ENCODE data around the gene LRBA.
"Not testable (repeated sequence)": the region's sequence is repeated elsewhere in the genome, so short reads cannot be mapped to it uniquely, and the experiment has no call there.

Gene LRBA

GRCh38 chr4:151021637-151022334, 6.7 kb upstream of the LRBA start:
- no peak for DNase-seq (ENCODE audit: low spot score)

GRCh38 chr4:151015459-151016347, 619 bp upstream of the LRBA start:
- peak; percentile 70 for DNase-seq (ENCODE audit: low spot score)

GRCh38 chr4:151013944-151014343, 1.1 kb downstream of the LRBA start:
- peak; percentile 13 for DNase-seq (ENCODE audit: low spot score)

GRCh38 chr4:151013491-151013890, 1.6 kb downstream of the LRBA start:
- no peak for DNase-seq (ENCODE audit: low spot score)

GRCh38 chr4:151012820-151013219, 2.3 kb downstream of the LRBA start:
- peak; percentile 32 for DNase-seq (ENCODE audit: low spot score)

GRCh38 chr4:151012376-151012775, 2.7 kb downstream of the LRBA start:
- DNase-seq (ENCODE audit: low spot score), result no peak

GRCh38 chr4:151004222-151004621, 10.9 kb downstream of the LRBA start:
- no peak for DNase-seq (ENCODE audit: low spot score)

GRCh38 chr4:151000747-151001429, 14.2 kb downstream of the LRBA start:
- no peak for DNase-seq (ENCODE audit: low spot score)

GRCh38 chr4:150999086-150999485, 16.0 kb downstream of the LRBA start:
- no peak for DNase-seq (ENCODE audit: low spot score)

- no peak for DNase-seq (ENCODE audit: low spot score)
Measured at GRCh38 chr4:150997141-150997540, 17.9 kb downstream of the LRBA start.

GRCh38 chr4:150994721-150995120, 20.4 kb downstream of the LRBA start:
- no peak for DNase-seq (ENCODE audit: low spot score)

- DNase-seq (ENCODE audit: low spot score), result not testable (repeated sequence)
Measured at GRCh38 chr4:150993577-150993976, 21.5 kb downstream of the LRBA start.

- no peak for DNase-seq (ENCODE audit: low spot score)
Measured at GRCh38 chr4:150990993-150991392, 24.1 kb downstream of the LRBA start.

GRCh38 chr4:150990250-150990649, 24.8 kb downstream of the LRBA start:
- no peak for DNase-seq (ENCODE audit: low spot score)

GRCh38 chr4:150988238-150988637, 26.8 kb downstream of the LRBA start:
- DNase-seq (ENCODE audit: low spot score), result no peak

GRCh38 chr4:150987204-150987603, 27.9 kb downstream of the LRBA start:
- DNase-seq (ENCODE audit: low spot score), result no peak

GRCh38 chr4:150986085-150986484, 29.0 kb downstream of the LRBA start:
- no peak for DNase-seq (ENCODE audit: low spot score)

- no peak for DNase-seq (ENCODE audit: low spot score)
Measured at GRCh38 chr4:150983851-150984250, 31.2 kb downstream of the LRBA start.

- DNase-seq (ENCODE audit: low spot score), result no peak
Measured at GRCh38 chr4:150982557-150983233, 32.4 kb downstream of the LRBA start.

- no peak for DNase-seq (ENCODE audit: low spot score)
Measured at GRCh38 chr4:150978738-150979575, 36.1 kb downstream of the LRBA start.

GRCh38 chr4:150976478-150977118, 38.5 kb downstream of the LRBA start:
- DNase-seq (ENCODE audit: low spot score), result no peak
